ENCODE measurements around the gene ZSCAN32.

GRCh38 chr16:3377917-3378316, 22.9 kb downstream of the ZSCAN32 start:
- TF ChIP-seq EP300 (IDR thresholded peaks at IDR 0.05) (no peak), CTCF (IDR thresholded peaks at IDR 0.05) (no peak), POLR2A (IDR thresholded peaks at IDR 0.05) (no peak), POLR2AphosphoS5 (IDR thresholded peaks at IDR 0.05) (no peak)

All from sigmoid colon (tissue), 4 donors.